Subcutaneous adipose tissue (tissue), 1 donor: Measurements from ENCODE around the gene GTF2H2C_2.
"Not testable (repeated sequence)": the region's sequence is repeated elsewhere in the genome, so short reads cannot be mapped to it uniquely, and the experiment has no call there.

Source experiments
- CTCF ChIP-seq: fragments of 450-650 bp; IDR thresholded peaks from one replicate; pipeline ENCODE4 v1.5.1; 2016; ENCODE audit warnings: low read depth, mild to moderate bottlenecking, control low read depth, antibody characterized with exemption, moderate library complexity

GTF2H2C_2 gene

GRCh38 chr5:70415117-70415516 lies at the start of gene GTF2H2C_2:
TSS of gene GTF2H2C_2 (plus strand) at chr5:70415368.
- not testable (repeated sequence) for TF ChIP-seq CTCF
